Neuronal stem cell (in vitro differentiated cells): ENCODE data around the gene CUBN.

Experiments
- DNase-seq: peaks from one replicate; pipeline ENCODE4 v3.0.0-alpha.2; 2013; ENCODE audit warnings: low spot score
- H2AFZ ChIP-seq: one replicate; pipeline ENCODE4 v1.6.1; 2013; ENCODE audit warnings: mild to moderate bottlenecking, low read length, inconsistent platforms
- H2AK5ac ChIP-seq: 2 replicates; pipeline ENCODE4 v1.6.1; 2013; ENCODE audit warnings: low read depth, mild to moderate bottlenecking, inconsistent platforms, low read length, moderate library complexity, mixed read lengths
- H2BK120ac ChIP-seq: 2 replicates; pipeline ENCODE4 v1.6.1; 2013; ENCODE audit warnings: low read depth, mild to moderate bottlenecking, inconsistent platforms, low read length, moderate library complexity, mixed read lengths
- H2BK12ac ChIP-seq: one replicate; pipeline ENCODE4 v1.6.1; 2013; ENCODE audit warnings: low read length, inconsistent platforms
- H2BK15ac ChIP-seq: 2 replicates; pipeline ENCODE4 v1.6.1; 2013; ENCODE audit warnings: mild to moderate bottlenecking, low read length, inconsistent platforms, mixed read lengths
- H2BK5ac ChIP-seq: one replicate; pipeline ENCODE4 v1.6.1; 2013; ENCODE audit warnings: inconsistent platforms, mild to moderate bottlenecking, low read length, moderate library complexity
- H3K14ac ChIP-seq: one replicate; pipeline ENCODE4 v1.6.1; 2013; ENCODE audit warnings: low read length, inconsistent platforms
- H3K18ac ChIP-seq: 2 replicates; pipeline ENCODE4 v1.6.1; 2013; ENCODE audit warnings: low read length, inconsistent platforms
- H3K23ac ChIP-seq: 2 replicates; pipeline ENCODE4 v1.6.1; 2013; ENCODE audit warnings: low read depth, mild to moderate bottlenecking, mixed read lengths, low read length, inconsistent platforms; ENCODE audit not compliant: poor library complexity
- H3K27ac ChIP-seq: replicated peaks from 3 replicates; pipeline ENCODE4 v1.5.1; 2013; ENCODE audit warnings: low read length, inconsistent platforms
- H3K27me3 ChIP-seq, 3 experiments: 2 replicates each; pipeline ENCODE4 v1.6.1; 2013; ENCODE audit warnings: low read length in 3 of 3, mild to moderate bottlenecking in 2 of 3, inconsistent platforms in 1 of 3, low read depth in 1 of 3, mixed read lengths in 1 of 3, moderate library complexity in 1 of 3; ENCODE audit not compliant: control insufficient read depth in 3 of 3, insufficient read depth in 3 of 3
- H3K36me3 ChIP-seq, 2 donors: replicated peaks in 1 of 2; 2 replicates each; pipeline ENCODE4 v1.6.1; 2013; ENCODE audit warnings: low read length in 2 of 2; ENCODE audit not compliant: control insufficient read depth in 2 of 2, insufficient read depth in 2 of 2
- H3K4ac ChIP-seq: 2 replicates; pipeline ENCODE4 v1.6.1; 2013; ENCODE audit warnings: inconsistent platforms, mild to moderate bottlenecking, low read length, moderate library complexity
- H3K4me1 ChIP-seq, 2 donors: 1 replicate in 1 of 2; 2 replicates in 1 of 2; pipeline ENCODE4 v1.6.1; 2013; ENCODE audit warnings: low read length in 2 of 2, low read depth in 1 of 2; ENCODE audit not compliant: control insufficient read depth in 2 of 2, insufficient read depth in 1 of 2
- H3K4me2 ChIP-seq: one replicate; pipeline ENCODE4 v1.6.1; 2013; ENCODE audit warnings: mild to moderate bottlenecking, low read length, inconsistent platforms; ENCODE audit not compliant: insufficient read depth, poor library complexity, severe bottlenecking
- H3K4me3 ChIP-seq, 2 donors: 2 replicates each; pipeline ENCODE4 v1.5.1; 2013; ENCODE audit warnings: low read length in 2 of 2, mild to moderate bottlenecking in 2 of 2, inconsistent platforms in 1 of 2, moderate library complexity in 1 of 2
- H3K79me1 ChIP-seq: one replicate; pipeline ENCODE4 v1.6.1; 2013; ENCODE audit warnings: low read depth, mild to moderate bottlenecking, inconsistent platforms, low read length, moderate library complexity
- H3K9ac ChIP-seq: one replicate; pipeline ENCODE4 v1.6.1; 2013; ENCODE audit warnings: mild to moderate bottlenecking, low read depth, low read length, inconsistent platforms; ENCODE audit not compliant: poor library complexity
- H3K9me3 ChIP-seq, 2 donors: replicated peaks in 1 of 2; 2 replicates each; pipeline versions ENCODE3 to v1.6.1; 2013; ENCODE audit warnings: low read length in 2 of 2, mild to moderate bottlenecking in 2 of 2, inconsistent platforms in 1 of 2, low read depth in 1 of 2, mixed read lengths in 1 of 2, moderate library complexity in 1 of 2; ENCODE audit not compliant: control insufficient read depth in 2 of 2, insufficient read depth in 1 of 2
- H4K8ac ChIP-seq: one replicate; pipeline ENCODE4 v1.6.1; 2013; ENCODE audit warnings: low read depth, mild to moderate bottlenecking, inconsistent platforms, low read length, moderate library complexity
- H4K91ac ChIP-seq: one replicate; pipeline ENCODE4 v1.6.1; 2013; ENCODE audit warnings: low read length, low read depth, mild to moderate bottlenecking, inconsistent platforms; ENCODE audit not compliant: poor library complexity
- WGBS, 2 donors: extraction: QIAGEN DNeasy Blood & Tissue Kit; methylation state at CpG; one replicate each; pipeline ENCODE4 v1.1.7; 2013; ENCODE audit warnings: missing lambda C conversion rate in 2 of 2, mixed read lengths in 1 of 2; ENCODE audit not compliant: insufficient read length in 2 of 2, insufficient replicate concordance in 1 of 2; ENCODE audit errors: extremely low coverage in 2 of 2; 5-methylcytosine and 5-hydroxymethylcytosine counted together

CUBN gene

GRCh38 chr10:16907687-16908086 lies 221.9 kb downstream of the CUBN start:
- Histone ChIP-seq H2AFZ (no peak overlapping the region), H3K4me1 (peaks cover 0 to 2% of the 10 kb centered on the region in 2 donors), H3K9me3 (peaks cover 0 to 6% of the 10 kb centered on the region in 2 donors), H3K4ac (no peak overlapping the region), H2BK120ac (no peak overlapping the region), H3K18ac (no peak overlapping the region), H2BK12ac (no peak overlapping the region), H2BK5ac (no peak overlapping the region), H2AK5ac (no peak overlapping the region), H3K23ac (no peak overlapping the region), H2BK15ac (no peak overlapping the region), H3K36me3 (no peaks in the 10 kb centered on the region), H4K91ac (no peak overlapping the region), H3K9ac (no peak overlapping the region), H3K4me3 (no peak overlapping the region), H4K8ac (no peak overlapping the region), H3K27me3 (no peaks in the 10 kb centered on the region), H3K27ac (no peak overlapping the region), H3K79me1 (no peaks in the 10 kb centered on the region), H3K14ac (no peak overlapping the region), H3K4me2 (no peak overlapping the region)
- WGBS, 2 donors = no CpG with 5 or more reads among the region's 2 CpGs
- DNase-seq = no peak

GRCh38 chr10:16905320-16905719 lies 224.3 kb downstream of the CUBN start:
- Histone ChIP-seq H3K36me3 (no peaks in the 10 kb centered on the region), H3K14ac (no peak overlapping the region), H3K18ac (no peak overlapping the region), H3K4me1 (peaks cover 0 to 3% of the 10 kb centered on the region in 2 donors), H2BK120ac (no peak overlapping the region), H2BK12ac (no peak overlapping the region), H3K27ac (no peak overlapping the region), H3K79me1 (no peaks in the 10 kb centered on the region), H3K4ac (no peak overlapping the region), H3K9me3 (peaks cover 0 to 3% of the 10 kb centered on the region in 2 donors), H4K91ac (no peak overlapping the region), H2BK15ac (no peak overlapping the region), H2BK5ac (no peak overlapping the region), H3K9ac (no peak overlapping the region), H3K27me3 (no peaks in the 10 kb centered on the region), H3K4me2 (no peak overlapping the region), H3K4me3 (no peak overlapping the region), H2AFZ (no peak overlapping the region), H4K8ac (no peak overlapping the region), H2AK5ac (no peak overlapping the region), H3K23ac (no peak overlapping the region)
- DNase-seq = no peak
- no CpG with 5 or more reads among the region's 8 CpGs for WGBS, 2 donors

DNA sequence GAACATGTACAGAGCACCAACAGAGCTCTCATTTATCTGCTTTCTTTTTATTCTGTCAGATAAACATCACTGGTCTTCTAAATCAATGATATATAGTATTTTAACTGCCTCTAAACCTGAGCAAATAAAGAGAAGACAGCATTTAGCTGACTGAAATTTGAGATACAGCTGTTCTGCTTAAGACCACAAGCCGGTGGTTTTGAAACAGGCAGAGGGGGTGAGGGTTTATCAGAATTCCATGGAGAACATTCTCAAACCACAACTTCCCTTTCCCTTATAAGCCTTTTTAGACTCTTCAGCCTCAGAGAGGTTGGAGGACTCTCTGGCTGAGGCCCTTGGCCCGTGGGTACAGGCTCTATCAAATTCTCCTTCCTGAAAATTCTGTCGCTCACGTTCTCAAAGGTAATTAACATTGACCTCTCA lies 225.0 kb downstream of the CUBN start:
- H3K27ac ChIP-seq = no peak overlapping the region
- H2BK15ac ChIP-seq = no peak overlapping the region
- no peaks in the 10 kb centered on the region for H3K36me3 ChIP-seq
- H2AFZ ChIP-seq = no peak overlapping the region
- H3K4ac ChIP-seq = no peak overlapping the region
- no peak overlapping the region for H2AK5ac ChIP-seq
- H3K23ac ChIP-seq = no peak overlapping the region
- no peak overlapping the region for H3K18ac ChIP-seq
- no peak overlapping the region for H2BK5ac ChIP-seq
- H3K4me3 ChIP-seq = no peak overlapping the region
- no peak overlapping the region for H3K9ac ChIP-seq
- DNase-seq = no peak
- H3K79me1 ChIP-seq = no peaks in the 10 kb centered on the region
- no peak overlapping the region for H2BK12ac ChIP-seq
- H3K14ac ChIP-seq = no peak overlapping the region
- no peak overlapping the region for H4K8ac ChIP-seq
- WGBS, 2 donors = no CpG with 5 or more reads among the region's 4 CpGs
- no peak overlapping the region for H4K91ac ChIP-seq
- H3K4me1 ChIP-seq = peaks cover 0 to 3% of the 10 kb centered on the region in 2 donors
- no peak overlapping the region for H3K4me2 ChIP-seq
- no peak overlapping the region for H2BK120ac ChIP-seq
- no peaks in the 10 kb centered on the region for H3K27me3 ChIP-seq
- H3K9me3 ChIP-seq = peaks cover 0 to 3% of the 10 kb centered on the region in 2 donors

- Histone ChIP-seq H3K27ac (no peak overlapping the region), H3K4me3 (no peak overlapping the region), H3K9me3 (peaks cover 0 to 3% of the 10 kb centered on the region in 2 donors), H2AK5ac (no peak overlapping the region), H2BK15ac (no peak overlapping the region), H3K23ac (no peak overlapping the region), H3K4ac (no peak overlapping the region), H2BK5ac (no peak overlapping the region), H3K9ac (no peak overlapping the region), H3K79me1 (no peaks in the 10 kb centered on the region), H3K36me3 (no peaks in the 10 kb centered on the region), H3K4me2 (no peak overlapping the region), H3K27me3 (no peaks in the 10 kb centered on the region), H4K91ac (no peak overlapping the region), H3K14ac (no peak overlapping the region), H4K8ac (no peak overlapping the region), H3K18ac (no peak overlapping the region), H2BK12ac (no peak overlapping the region), H2AFZ (no peak overlapping the region), H3K4me1 (peaks cover 0 to 2% of the 10 kb centered on the region in 2 donors), H2BK120ac (no peak overlapping the region)
- no peak for DNase-seq
These were observed 225.6 kb downstream of the CUBN start for GRCh38 chr10:16904049-16904448.
